Measurements from ENCODE around the gene ABI1. TPM values are rescaled to one million over a fixed set of nuclear protein-coding genes. Genes with fewer than 3 reads are reported as not detected.

ABI1 gene
- total RNA-seq, 3 donors from 2014 or later (not counting 1 experiment from before 2014, with no cell fraction given) = 94.8 to 116 (median 113) TPM

- peaks cover 23% of the 10 kb centered on the region for H3K4me1 ChIP-seq (ENCODE audit: control insufficient read depth, insufficient read depth, low read length)
- peak overlapping the region; percentile 82 to 86 for H3K27ac Mint-ChIP-seq
These were observed 79.8 kb downstream of the ABI1 start for GRCh38 chr10:26780793-26781601.

DNA sequence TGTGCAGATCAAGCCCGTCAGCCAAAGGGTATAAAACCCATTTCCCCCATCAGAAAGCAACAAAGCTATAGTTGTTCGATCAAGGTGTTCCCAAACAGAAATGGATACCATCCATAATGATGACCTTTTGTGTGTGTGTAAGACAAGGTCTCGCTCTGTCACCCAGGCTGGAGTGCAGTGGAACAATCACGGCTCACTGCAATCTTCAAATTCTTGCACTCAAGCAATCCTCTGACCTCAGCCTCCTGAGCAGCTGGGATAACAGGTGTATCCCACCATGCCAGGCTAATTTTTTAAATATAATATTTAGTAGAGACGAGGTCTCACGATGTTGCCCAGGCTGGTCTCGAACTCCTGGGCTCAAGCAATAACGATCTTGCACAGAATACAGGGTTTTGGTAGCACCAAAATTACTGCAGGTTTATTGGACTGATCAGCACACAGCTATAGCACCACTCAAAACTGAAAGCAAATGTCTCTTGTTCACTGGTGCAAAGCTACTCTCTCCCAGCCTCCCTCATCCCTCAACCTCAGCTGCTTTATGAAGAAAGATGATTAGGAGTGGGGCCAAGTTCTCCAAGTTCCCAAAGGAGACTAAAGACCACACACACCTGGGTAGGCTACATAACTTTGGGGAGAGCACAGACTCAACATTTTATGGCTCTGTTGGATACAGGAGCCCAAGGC, 80.5 kb downstream of the ABI1 start:
- Histone ChIP-seq H3K27ac (ENCODE audit: low read length) (peak overlapping the region; percentile 39), H3K36me3 (ENCODE audit: control insufficient read depth, insufficient read depth, low read length) (peaks cover 4% of the 10 kb centered on the region), H3K4me3 (ENCODE audit: low read length) (no peak overlapping the region), H3K27me3 (ENCODE audit: control insufficient read depth, insufficient read depth, low read length) (no peaks in the 10 kb centered on the region), H3K4me1 (ENCODE audit: control insufficient read depth, insufficient read depth, low read length) (peaks cover 23% of the 10 kb centered on the region), H3K9me3 (ENCODE audit: control insufficient read depth, insufficient read depth, low read length) (no peaks in the 10 kb centered on the region)
- intact Hi-C loops (cut with micrococcal nuclease) = no loop called here
- no peak for TF ChIP-seq CTCF (IDR thresholded peaks at IDR 0.05)
- H3K9me3 Mint-ChIP-seq = no peaks in the 10 kb centered on the region
- 100% methylated on average over 8 of the region's 8 CpGs for WGBS (ENCODE audit: insufficient coverage)
- H3K36me3 Mint-ChIP-seq = no peaks in the 10 kb centered on the region
- H3K4me1 Mint-ChIP-seq = peaks cover 90 to 95% of the 10 kb centered on the region in 2 donors
- no peaks in the 10 kb centered on the region for H3K27me3 Mint-ChIP-seq (ENCODE audit: low read depth in 2 of 2)
- ATAC-seq (peak in 2 of 3 donors; percentile 43 to 65), DNase-seq (no peak)
- peak overlapping the region; percentile 82 to 86 for H3K27ac Mint-ChIP-seq
- H3K4me3 Mint-ChIP-seq = peak overlapping the region; percentile 37

More at GRCh38 chr10:26780793-26781601, 79.8 kb downstream of the ABI1 start:
- 61% methylated on average over 4 of the region's 4 CpGs for WGBS (ENCODE audit: insufficient coverage)
- H3K27me3 Mint-ChIP-seq (ENCODE audit: low read depth in 2 of 2) = no peaks in the 10 kb centered on the region
- DNase-seq = peak in 1 of 2 donors; percentile 9
- Histone ChIP-seq H3K27ac (ENCODE audit: low read length) (peak overlapping the region; percentile 39), H3K36me3 (ENCODE audit: control insufficient read depth, insufficient read depth, low read length) (peaks cover 2% of the 10 kb centered on the region), H3K9me3 (ENCODE audit: control insufficient read depth, insufficient read depth, low read length) (no peaks in the 10 kb centered on the region), H3K4me3 (ENCODE audit: low read length) (no peak overlapping the region), H3K27me3 (ENCODE audit: control insufficient read depth, insufficient read depth, low read length) (no peaks in the 10 kb centered on the region)
- no peaks in the 10 kb centered on the region for H3K36me3 Mint-ChIP-seq
- H3K4me1 Mint-ChIP-seq = peaks cover 87 to 93% of the 10 kb centered on the region in 2 donors
- ATAC-seq = peak; percentile 29 to 45 (median 36)
- peak overlapping the region; percentile 37 for H3K4me3 Mint-ChIP-seq
- intact Hi-C loops (cut with micrococcal nuclease) = no loop called here
- no peak for TF ChIP-seq CTCF (IDR thresholded peaks at IDR 0.05)
- no peaks in the 10 kb centered on the region for H3K9me3 Mint-ChIP-seq

- no peak overlapping the region for H3K4me3 Mint-ChIP-seq
- no peaks in the 10 kb centered on the region for H3K27me3 Mint-ChIP-seq (ENCODE audit: low read depth in 2 of 2)
- no peak for TF ChIP-seq CTCF (IDR thresholded peaks at IDR 0.05)
- Histone ChIP-seq H3K27me3 (ENCODE audit: control insufficient read depth, insufficient read depth, low read length) (no peaks in the 10 kb centered on the region), H3K4me3 (ENCODE audit: low read length) (no peak overlapping the region), H3K9me3 (ENCODE audit: control insufficient read depth, insufficient read depth, low read length) (no peaks in the 10 kb centered on the region), H3K27ac (ENCODE audit: low read length) (no peak overlapping the region), H3K36me3 (ENCODE audit: control insufficient read depth, insufficient read depth, low read length) (peaks cover 2% of the 10 kb centered on the region), H3K4me1 (ENCODE audit: control insufficient read depth, insufficient read depth, low read length) (peaks cover 23% of the 10 kb centered on the region)
- ATAC-seq = no peak
- no peaks in the 10 kb centered on the region for H3K36me3 Mint-ChIP-seq
- 94% methylated on average over 4 of the region's 4 CpGs for WGBS (ENCODE audit: insufficient coverage)
- no peak for DNase-seq
- no peaks in the 10 kb centered on the region for H3K9me3 Mint-ChIP-seq
- intact Hi-C loops (cut with micrococcal nuclease) = loop anchor here (5.0 kb wide), 1 partner anchor 78 kb away; no protein-coding TSS in a partner anchor
- peaks cover 91 to 93% of the 10 kb centered on the region in 2 donors for H3K4me1 Mint-ChIP-seq
- H3K27ac Mint-ChIP-seq = peak overlapping the region; percentile 82 to 86
These were observed 81.4 kb downstream of the ABI1 start for GRCh38 chr10:26779176-26779860.

Data from natural killer cell (primary cell).